ENCODE results near the gene NTNG1. TPM values are rescaled to one million over a fixed set of nuclear protein-coding genes. Genes with fewer than 3 reads are reported as not detected.

NTNG1 gene
- total RNA-seq, 1 donor from 2014 or later = 3.2 TPM

- H3K4me3 Mint-ChIP-seq (ENCODE audit: unreplicated experiment) = no peak overlapping the region
- no peaks in the 10 kb centered on the region for H3K36me3 Mint-ChIP-seq (ENCODE audit: low read depth, unreplicated experiment)
- no peak for DNase-seq (ENCODE audit: low spot score)
- H3K27me3 Mint-ChIP-seq (ENCODE audit: unreplicated experiment) = no peaks in the 10 kb centered on the region
- peaks cover 40% of the 10 kb centered on the region for H3K4me1 Mint-ChIP-seq (ENCODE audit: unreplicated experiment)
- no peaks in the 10 kb centered on the region for H3K9me3 Mint-ChIP-seq (ENCODE audit: unreplicated experiment)
- H3K27ac Mint-ChIP-seq (ENCODE audit: unreplicated experiment) = no peak overlapping the region
- TF ChIP-seq CTCF (IDR thresholded peaks at IDR 0.05; ENCODE audit: unreplicated experiment) = no peak
These were observed 389.7 kb downstream of the NTNG1 start for GRCh38 chr1:107530543-107530942.

- TF ChIP-seq CTCF (IDR thresholded peaks at IDR 0.05; ENCODE audit: unreplicated experiment) = no peak
- Mint-ChIP-seq H3K9me3 (ENCODE audit: unreplicated experiment) (no peaks in the 10 kb centered on the region), H3K36me3 (ENCODE audit: low read depth, unreplicated experiment) (no peaks in the 10 kb centered on the region), H3K4me1 (ENCODE audit: unreplicated experiment) (peaks cover 42% of the 10 kb centered on the region), H3K4me3 (ENCODE audit: unreplicated experiment) (no peak overlapping the region), H3K27me3 (ENCODE audit: unreplicated experiment) (no peaks in the 10 kb centered on the region), H3K27ac (ENCODE audit: unreplicated experiment) (no peak overlapping the region)
- no peak for DNase-seq (ENCODE audit: low spot score)
These were observed 390.4 kb downstream of the NTNG1 start for GRCh38 chr1:107531065-107531908.

- peaks cover 47% of the 10 kb centered on the region for H3K4me1 Mint-ChIP-seq (ENCODE audit: unreplicated experiment)
- H3K9me3 Mint-ChIP-seq (ENCODE audit: unreplicated experiment) = no peaks in the 10 kb centered on the region
- H3K27me3 Mint-ChIP-seq (ENCODE audit: unreplicated experiment) = no peaks in the 10 kb centered on the region
- DNase-seq (ENCODE audit: low spot score) = no peak
- no peaks in the 10 kb centered on the region for H3K36me3 Mint-ChIP-seq (ENCODE audit: low read depth, unreplicated experiment)
- no peak for TF ChIP-seq CTCF (IDR thresholded peaks at IDR 0.05; ENCODE audit: unreplicated experiment)
- no peak overlapping the region for H3K27ac Mint-ChIP-seq (ENCODE audit: unreplicated experiment)
- H3K4me3 Mint-ChIP-seq (ENCODE audit: unreplicated experiment) = no peak overlapping the region
These were observed 391.5 kb downstream of the NTNG1 start for GRCh38 chr1:107532318-107532717.

Other genes with a start within 250 kb of the NTNG1 start
- 14.0 TPM for gene PRMT6, start 84.4 kb upstream of the NTNG1 start, total RNA-seq (ENCODE audit: unreplicated experiment)